AG09309 (cell line): ENCODE results near the gene CDK15.

Source experiments
- DNase-seq: peaks from one replicate; pipeline ENCODE4 v3.0.0-alpha.2; 2010; ENCODE audit warnings: low read depth
- H3K4me3 ChIP-seq: 2 replicates; pipeline ENCODE4 v1.5.1; 2011; ENCODE audit warnings: mild to moderate bottlenecking, low read depth, low read length, moderate library complexity; ENCODE audit not compliant: control insufficient read depth
- CTCF ChIP-seq: IDR thresholded peaks from 2 replicates; pipeline ENCODE4 v1.5.1; 2011; ENCODE audit warnings: mild to moderate bottlenecking, low read depth, low read length, inconsistent platforms; ENCODE audit not compliant: insufficient read depth, control insufficient read depth; ENCODE audit errors: missing control alignments

CDK15 gene

GRCh38 chr2:201871471-201871870, 65.1 kb downstream of the CDK15 start:
- TF ChIP-seq CTCF: no peak
- no peak for DNase-seq
- H3K4me3 ChIP-seq: no peak overlapping the region

GRCh38 chr2:201872591-201872990, 66.3 kb downstream of the CDK15 start:
- H3K4me3 ChIP-seq: no peak overlapping the region
- no peak for DNase-seq
- TF ChIP-seq CTCF: no peak

- no peak for TF ChIP-seq CTCF
- DNase-seq: no peak
- H3K4me3 ChIP-seq: no peak overlapping the region
Observed at GRCh38 chr2:201879996-201880395, 73.7 kb downstream of the CDK15 start.

- no peak for TF ChIP-seq CTCF
- no peak for DNase-seq
- H3K4me3 ChIP-seq: peak overlapping the region; percentile 18; the same call in 1 of the 2 replicates
Observed at GRCh38 chr2:201880579-201880978, 74.2 kb downstream of the CDK15 start.

- no peak for TF ChIP-seq CTCF
- peak overlapping the region; percentile 18 for H3K4me3 ChIP-seq
- peak; percentile 55 for DNase-seq
Observed at GRCh38 chr2:201880993-201881611, 74.8 kb downstream of the CDK15 start.

GRCh38 chr2:201881741-201882140, 75.4 kb downstream of the CDK15 start:
- DNase-seq: no peak
- TF ChIP-seq CTCF: no peak
- H3K4me3 ChIP-seq: no peak overlapping the region
